HL-60 (cell line): ENCODE results near the gene CNNM4.

Experiments
- CTCF ChIP-seq: IDR thresholded peaks from one replicate; pipeline ENCODE4 v1.5.1; 2011; ENCODE audit warnings: low read length, control low read depth, inconsistent platforms; ENCODE audit not compliant: insufficient read depth
- POLR2AphosphoS5 ChIP-seq: IDR thresholded peaks from 2 replicates; pipeline ENCODE4 v1.6.1; 2012; ENCODE audit warnings: low read depth
- REST ChIP-seq: IDR thresholded peaks from 2 replicates; pipeline ENCODE4 v1.6.1; 2012; ENCODE audit warnings: low read depth; ENCODE audit not compliant: insufficient replicate concordance
- SPI1 ChIP-seq: IDR thresholded peaks from 2 replicates; pipeline ENCODE4 v1.6.1; 2012; ENCODE audit warnings: low read depth, mild to moderate bottlenecking, borderline replicate concordance

GRCh38 chr2:96809216-96809882 is 48.6 kb downstream of the CNNM4 start:
- no peak for TF ChIP-seq CTCF
- TF ChIP-seq REST, result no peak
- TF ChIP-seq POLR2AphosphoS5, result no peak
- TF ChIP-seq SPI1, result no peak
